Left renal cortex interstitium (tissue), 4 donors: ENCODE results near the gene KCNIP3. TPM values are rescaled to one million over a fixed set of nuclear protein-coding genes. Genes with fewer than 3 reads are reported as not detected.
"Not testable (repeated sequence)": the region's sequence is repeated elsewhere in the genome, so short reads cannot be mapped to it uniquely, and the experiment has no call there.

Experiments used
- DNase-seq, 4 donors: peaks; one replicate each; pipeline ENCODE4 v3.0.0-alpha.2; 2013; ENCODE audit warnings: low read depth in 4 of 4, low spot score in 2 of 4, missing footprints in 1 of 4
- polyA plus RNA-seq, 4 donors: library from polyadenylated mRNA; unstranded; fragments of 120-200 nt; gene quantifications; one replicate each; pipeline ENCODE4 v1.2.1, GENCODE V29; 2013; ENCODE audit not compliant: insufficient read length in 4 of 4

The KCNIP3 gene
- polyA plus RNA-seq, 4 donors = 14.5 to 22.3 (median 16.9) TPM

DNA sequence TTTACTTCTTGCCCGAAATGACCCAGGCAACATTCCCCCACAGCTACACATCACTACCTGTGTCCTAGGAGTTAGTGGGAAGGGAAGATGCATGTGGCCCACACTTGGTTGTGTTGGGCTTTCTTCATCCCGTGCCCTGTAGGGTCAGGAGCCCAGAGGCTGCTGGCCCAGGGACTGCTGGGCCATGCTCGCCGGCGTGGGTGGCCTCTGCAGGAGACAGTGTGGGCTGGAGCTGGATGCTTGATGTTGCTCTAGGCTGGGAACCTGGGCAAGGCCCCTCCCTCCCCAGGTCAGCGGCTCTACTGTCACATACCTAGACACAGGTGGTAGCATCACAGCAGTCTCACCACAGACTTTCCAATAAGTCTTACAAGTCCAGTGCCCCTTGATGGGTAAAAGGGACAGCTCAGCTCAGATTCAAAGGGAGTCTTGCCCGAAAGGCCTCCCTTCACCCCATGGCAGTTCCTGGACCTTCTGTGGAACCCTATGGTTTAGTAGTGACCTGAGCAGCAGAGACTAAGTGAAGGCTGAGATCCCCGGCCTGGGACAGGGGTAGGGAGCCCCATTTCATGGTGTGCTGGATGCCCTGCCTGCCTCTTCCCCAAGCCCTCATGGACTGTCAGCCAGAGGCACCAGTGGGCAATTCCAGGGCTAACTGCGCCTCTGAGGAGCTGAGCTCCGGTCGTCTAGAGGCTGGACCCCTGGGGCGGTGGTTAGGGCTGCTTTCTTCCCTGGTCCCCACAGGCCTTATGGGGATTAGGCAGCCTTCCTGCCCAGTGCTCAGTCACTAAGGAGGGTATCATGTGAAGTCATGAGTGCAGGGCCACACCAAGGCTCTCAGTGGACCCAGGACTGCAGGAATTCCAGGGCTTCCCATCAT lies 59.9 kb downstream of the KCNIP3 start:
- DNase-seq = no peak

DNA sequence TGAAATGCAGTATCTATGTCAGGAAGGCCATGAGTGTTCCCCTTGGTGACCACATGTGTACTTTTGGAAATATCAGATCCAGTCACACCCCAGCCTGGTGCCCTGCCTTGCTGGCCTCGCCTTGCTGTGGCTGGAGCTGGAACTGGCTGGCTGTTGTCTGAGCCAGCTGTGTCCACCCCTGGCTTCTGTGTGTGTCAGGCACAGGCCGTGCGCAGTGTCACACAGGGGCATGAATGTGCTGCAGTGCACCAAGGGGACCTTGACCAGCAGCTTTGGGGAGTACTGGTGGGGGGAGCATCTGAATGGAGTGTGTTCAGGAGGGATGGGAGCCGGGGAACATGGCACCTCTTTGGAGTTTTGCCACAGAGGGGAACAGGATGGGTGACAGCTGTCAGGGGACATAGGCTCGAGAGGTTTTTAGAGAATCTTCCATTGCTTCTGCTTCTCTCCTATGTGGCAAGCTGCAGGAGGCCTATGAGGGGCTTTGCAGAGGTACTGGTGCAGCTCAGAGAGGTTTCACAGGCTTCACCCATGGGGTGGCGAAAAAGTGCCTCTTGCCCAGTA lies 60.7 kb downstream of the KCNIP3 start:
- no peak for DNase-seq

DNA sequence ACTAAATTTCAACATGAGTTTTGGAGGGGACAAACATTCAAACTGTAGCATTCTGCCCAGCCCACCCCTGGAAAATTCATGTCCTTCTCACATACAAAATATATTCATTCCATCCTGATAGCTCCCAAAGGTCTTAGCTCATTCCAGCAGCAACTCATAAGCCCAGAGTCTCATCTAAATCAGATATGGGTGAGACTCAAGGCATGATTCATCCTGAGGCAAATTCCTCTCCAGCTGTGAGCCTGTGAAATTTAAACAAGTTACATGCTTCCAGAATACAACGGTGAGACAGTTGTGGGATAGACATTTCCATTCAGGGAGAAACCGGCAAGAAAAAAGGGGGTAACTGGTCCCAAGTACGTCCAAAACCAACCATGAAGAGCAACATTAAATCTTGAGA lies 61.9 kb downstream of the KCNIP3 start:
- no peak for DNase-seq

DNA sequence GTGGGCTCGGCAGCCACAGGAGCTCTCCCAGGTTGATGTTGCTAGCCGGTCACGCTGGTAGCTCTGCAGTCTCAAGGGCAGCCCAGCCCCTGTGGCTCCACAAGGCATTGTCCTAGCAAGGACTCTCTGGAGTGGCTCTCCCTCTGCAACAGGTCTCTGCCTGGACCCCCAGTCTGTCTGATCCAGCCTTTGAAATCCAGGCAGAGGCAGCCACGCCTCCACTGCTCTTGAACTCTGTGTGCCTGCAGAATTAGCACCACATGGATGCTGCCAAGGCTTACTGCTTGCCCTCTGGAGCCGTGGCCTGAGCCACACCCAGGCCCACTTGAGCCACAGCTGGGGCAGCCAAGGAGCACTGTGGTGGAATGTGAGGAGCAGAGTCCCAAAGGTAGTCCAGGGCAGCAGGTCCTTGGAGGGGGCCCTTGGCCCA lies 62.4 kb downstream of the KCNIP3 start:
- no peak for DNase-seq

DNA sequence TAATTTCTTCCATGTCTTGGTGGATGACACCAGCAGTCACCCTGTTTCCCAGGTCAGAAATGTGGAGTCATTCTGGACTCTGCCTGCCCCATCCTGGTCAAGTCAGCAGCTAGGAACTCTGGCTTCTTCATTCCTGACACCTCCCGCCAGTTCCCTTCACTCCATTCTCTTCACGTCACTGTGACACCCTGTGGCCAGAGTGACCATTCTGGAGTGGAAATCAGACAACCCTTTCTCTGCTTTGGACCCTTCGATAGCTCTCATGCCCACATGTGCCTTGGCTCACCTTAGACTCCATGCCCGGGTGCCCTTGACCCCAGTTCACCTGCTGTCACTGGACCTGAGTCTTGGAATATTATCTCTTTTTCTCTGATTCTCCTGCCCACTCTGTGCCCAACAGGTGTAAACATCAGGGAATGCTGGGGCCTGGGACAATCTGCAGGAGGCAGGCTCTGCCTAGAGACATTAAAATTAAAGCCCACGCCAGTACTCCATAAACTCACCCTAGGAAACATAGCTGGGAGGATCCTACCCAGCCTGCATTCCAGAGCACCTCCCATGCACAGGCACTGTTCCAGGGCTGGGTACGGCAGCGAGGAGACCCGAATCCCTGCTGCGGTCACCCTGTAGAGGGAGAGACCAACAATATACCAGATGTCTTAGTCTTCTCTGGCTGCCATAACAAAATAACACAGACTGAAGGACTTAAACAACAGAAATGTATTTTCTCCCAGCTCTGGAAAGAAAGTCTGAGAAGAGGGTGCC lies 64.3 kb downstream of the KCNIP3 start:
- no peak for DNase-seq

DNA sequence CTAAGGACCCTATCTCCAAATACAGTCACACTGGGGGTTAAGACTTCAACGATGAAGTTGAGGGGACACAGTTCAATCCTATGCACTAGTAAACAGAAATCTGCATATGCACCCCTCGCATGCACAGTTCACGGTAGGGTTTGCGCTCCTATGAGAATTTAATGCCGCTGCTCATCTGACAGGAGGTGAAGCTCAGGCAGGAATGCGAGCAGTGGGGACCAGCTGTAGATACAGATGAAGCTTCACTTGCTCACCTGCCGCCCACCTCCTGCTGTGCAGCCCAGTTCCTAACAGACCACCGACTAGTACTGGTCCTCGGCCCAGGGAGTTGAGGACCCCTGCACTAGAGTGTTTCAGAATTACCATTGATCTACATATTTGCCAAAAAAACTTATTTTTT lies 65.3 kb downstream of the KCNIP3 start:
- no peak for DNase-seq

DNA sequence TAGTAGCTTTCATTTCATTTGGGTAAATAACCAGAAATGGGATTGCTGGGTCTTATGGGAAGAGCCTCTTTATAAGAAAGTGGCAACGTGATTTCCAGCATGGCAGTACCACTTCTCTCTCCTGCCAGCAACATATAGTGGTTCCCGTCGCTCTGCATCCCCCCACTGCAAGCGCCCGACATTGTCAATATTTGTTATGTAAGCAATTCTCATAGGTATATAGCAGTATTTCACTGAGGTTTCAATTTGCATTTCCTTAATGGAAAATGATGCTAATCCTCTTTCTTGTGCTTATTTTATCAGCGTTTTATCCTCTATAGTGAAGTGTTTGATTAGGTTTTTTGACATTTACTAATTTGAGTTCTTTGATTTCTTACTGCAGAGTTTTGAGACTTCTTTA lies 69.4 kb downstream of the KCNIP3 start:
- DNase-seq = no peak

DNA sequence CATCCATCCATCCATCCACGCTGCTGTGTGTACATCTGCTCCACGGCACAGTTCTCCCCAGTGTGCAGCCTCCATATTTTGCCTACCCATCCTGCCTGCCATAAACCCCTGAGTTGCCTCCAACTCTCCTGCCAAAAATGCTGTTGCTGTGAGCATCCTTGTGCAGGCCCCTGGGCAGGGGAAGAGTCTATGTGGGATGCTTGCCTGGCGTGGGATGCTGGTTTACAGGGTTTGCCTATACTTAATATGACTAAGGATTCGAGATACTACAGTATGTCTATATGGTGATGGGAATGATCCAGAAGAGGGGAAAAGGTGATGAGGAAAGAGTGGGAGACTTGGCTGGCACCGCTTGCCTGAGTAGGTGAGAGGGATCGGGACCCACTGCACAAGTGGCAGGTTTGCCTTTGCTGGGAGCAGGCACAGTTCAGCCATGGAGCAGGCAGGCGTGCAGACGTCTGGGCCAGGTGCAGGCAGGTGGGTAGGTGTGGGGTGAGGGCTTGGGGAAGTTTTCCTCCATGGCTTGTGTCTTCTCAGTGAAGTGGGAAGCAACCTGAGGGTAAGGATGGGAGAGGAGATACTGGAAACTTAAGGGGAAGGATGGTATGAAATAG lies 75.2 kb downstream of the KCNIP3 start:
- DNase-seq = no peak

DNA sequence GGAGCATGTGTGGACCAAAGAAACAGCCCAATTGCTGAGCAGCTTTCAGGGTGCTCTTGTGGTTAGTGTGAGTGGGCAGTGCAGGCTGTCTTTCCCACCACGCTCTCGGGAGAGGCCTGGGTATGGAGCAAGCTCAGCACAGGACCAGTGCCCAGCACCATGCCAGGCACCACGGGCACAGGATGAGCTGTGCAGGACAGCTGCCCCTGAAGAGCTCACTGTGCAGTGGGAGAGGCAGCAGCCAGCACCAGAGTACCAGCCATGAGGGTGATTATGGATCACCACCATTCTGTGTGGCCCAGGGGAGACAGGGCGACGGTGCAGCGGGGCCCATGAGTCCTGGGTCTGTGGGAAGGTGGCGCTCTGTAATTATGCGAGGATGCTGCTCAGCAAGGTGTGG lies 75.7 kb downstream of the KCNIP3 start:
- DNase-seq = no peak

DNA sequence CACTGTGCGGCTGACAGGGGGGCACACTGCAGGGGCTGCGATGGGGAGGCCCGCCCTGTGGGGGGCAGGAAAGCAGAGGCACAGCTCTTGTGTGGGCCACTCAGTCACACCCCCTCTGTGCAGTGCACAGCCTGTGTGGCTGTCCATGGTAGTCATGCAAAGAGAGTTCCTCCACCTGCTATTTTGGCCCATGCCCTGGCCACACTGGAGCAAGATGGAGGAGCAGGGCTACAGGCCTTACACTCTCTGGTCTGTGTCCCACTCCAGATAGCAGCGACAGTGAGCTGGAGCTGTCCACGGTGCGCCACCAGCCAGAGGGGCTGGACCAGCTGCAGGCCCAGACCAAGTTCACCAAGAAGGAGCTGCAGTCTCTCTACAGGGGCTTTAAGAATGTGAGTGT lies 76.9 kb downstream of the KCNIP3 start:
- no peak for DNase-seq

DNA sequence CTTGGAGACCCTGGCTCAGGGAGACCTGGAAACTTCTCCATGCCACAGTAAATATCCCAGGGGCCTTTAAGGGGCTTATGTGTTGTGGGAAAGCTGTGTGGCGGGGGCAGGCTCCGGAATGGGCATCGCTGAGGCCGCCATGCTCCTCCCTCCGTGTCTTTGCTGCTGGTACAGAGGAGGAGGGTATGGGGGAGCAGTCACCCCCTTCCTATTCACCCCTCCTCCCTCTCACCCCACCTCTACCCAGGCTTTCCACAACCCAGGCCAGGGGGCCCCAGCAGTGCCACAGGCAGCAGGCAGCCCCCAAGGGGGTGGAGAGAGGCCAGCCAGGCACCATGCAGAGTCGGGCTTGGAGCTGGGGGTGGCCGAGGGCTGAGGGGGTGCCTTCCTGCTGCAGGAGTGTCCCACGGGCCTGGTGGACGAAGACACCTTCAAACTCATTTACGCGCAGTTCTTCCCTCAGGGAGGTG lies 77.3 kb downstream of the KCNIP3 start:
- no peak for DNase-seq

DNA sequence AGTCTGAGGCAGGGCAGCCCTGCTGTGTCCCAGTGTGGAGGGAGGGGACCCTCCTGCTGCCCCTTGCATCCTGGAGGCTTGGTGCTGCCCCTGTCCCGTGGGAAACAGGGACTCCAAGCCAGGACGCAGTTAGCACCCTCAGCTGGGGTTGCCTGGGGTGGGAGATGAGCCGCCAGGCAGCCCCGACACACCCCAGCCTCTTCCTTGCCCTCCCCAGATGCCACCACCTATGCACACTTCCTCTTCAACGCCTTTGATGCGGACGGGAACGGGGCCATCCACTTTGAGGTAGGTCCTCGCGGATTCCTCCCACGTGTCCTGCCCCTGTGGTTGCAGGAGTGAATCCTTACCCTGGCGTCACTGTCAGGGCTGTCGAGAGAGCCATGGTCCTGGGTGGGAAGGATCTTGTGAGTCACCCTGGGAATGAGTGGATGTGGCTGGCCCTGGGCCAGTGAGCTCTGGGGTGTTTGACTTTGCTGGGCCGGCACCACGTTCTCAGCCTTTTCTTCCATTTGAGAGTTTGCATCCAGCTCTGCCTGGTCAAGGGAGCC lies 77.8 kb downstream of the KCNIP3 start:
- DNase-seq = no peak

DNA sequence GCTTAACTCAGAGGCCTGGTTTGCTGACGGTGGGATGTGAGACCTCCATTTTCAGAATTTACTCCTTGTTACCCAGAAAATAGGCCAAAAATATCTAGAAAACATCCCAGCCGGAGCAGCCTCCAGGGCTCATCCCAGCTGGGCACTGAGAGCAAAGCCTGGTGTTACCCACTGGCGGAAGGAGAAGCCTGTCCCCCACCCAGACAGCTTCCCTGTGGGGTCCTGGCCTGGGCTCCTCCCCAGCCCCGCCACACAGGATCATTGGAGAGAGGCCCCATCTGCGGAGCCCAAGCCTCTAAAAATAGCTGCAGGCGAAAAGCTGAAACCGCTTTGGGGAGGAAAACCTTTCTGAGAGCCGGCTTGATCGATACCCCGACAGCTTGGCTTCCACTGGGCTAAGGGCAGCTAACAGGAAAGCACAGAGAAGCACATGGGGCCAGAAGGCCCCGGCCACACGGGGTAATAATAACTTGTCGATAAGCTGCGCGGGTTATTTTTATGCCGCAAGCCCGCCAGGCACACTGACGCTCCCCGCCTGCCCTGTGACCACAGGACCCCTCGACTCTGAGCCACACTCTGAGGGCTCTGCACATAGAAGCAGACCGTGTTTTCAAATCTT lies 78.5 kb downstream of the KCNIP3 start:
- no peak for DNase-seq

DNA sequence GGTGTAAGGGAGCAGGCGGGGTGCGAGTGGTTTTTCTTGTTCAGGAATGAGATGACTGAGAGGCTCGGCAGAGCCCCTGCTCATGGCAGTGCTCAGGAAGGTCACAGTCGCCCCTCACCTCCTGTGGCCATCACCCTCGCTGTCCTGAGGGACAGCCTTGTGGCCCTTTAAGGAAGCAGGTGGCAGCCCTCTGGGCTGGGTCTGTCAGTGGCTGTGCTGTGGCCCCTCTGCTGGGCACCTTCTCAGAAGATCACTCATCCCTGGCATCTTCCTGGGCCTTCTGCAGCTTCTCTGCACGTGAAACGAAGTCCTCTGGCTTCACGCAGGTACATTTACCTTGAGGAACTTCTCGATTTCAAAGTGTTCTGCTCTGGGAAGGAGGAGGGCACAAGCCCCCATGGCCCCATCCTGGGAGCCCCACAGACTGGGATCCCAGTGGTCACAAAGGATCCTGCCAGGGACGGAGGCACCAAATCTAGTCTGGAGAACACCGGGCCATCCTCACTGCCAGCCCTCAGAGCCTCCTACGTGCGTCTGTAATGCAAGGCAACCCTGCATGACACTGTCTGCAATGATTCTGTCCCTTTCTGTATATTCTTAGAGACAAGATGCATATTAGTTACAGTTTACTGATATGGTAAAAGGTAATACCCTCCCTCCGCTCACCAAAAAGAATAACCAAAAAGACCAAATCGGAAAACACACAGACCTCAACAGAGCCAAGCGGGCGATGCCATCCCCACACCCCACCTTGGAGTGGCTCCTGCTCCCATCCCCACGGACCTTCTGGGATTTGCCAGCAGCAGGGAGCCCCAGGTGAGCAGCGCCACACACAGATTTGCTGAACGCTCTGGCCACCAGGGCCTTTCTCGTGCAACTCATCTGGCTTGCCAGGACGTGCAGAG lies 79.4 kb downstream of the KCNIP3 start:
- no peak for DNase-seq

DNA sequence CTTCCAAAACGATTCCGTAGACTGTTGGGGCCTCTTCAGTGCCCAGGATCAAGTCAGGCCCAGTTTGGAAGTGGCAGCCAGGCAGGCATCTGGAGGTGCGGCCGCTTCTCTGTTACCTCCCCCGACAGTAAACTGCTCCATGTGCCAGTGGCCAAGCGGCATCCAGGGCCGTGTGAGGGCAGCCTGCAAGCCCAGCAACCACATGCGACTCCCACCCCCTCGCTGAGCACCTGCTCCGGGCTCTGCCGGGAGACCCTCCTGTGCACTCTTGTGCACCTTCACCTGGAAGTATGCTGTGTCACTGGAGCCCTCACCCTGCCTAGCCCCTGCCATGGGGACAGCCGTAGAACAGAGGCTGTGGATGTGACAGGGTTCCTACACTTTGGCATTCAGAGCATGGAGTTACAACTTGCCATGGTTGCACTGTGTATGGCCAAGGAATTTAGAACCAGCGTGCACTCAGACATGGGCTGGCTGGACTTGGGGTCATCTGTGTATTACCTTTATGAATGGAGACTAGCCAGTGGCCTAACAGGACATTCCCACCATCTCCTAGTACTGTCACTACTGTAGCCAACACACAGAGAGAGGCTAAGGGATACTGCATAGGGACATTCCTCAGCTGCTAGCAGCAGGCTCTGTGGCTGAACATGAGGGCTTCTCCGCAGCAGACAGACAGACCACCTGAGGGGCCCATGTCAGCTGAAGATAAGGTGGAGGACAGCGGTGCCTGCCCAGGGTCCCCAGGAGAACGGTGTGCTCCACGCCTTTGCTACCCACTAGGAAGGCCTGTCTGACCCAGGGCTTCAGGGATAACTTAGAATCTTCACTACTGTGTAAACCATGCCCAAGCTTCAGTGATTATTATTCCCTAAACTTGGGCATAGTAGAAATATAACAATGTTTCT lies 80.3 kb downstream of the KCNIP3 start:
- DNase-seq = no peak

DNA sequence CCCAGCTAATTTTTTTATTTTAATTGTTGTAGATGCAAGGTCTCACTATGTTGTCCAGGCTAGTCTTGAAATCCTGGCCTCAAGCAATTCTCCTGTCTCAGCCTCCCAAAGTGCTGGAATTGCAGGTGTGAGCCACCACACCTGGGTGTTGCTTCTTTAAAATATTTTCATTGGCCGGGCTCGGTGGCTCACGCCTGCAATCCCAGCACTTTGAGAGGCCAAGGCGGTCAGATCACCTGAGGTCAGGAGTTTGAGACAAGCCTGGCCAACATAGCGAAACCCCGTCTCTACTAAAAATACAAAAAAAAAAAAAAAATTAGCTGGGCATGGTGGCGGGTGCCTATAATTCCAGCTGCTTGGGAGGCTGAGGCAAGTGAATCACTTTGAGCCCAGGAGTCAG lies 81.1 kb downstream of the KCNIP3 start:
- not testable (repeated sequence) for DNase-seq

DNA sequence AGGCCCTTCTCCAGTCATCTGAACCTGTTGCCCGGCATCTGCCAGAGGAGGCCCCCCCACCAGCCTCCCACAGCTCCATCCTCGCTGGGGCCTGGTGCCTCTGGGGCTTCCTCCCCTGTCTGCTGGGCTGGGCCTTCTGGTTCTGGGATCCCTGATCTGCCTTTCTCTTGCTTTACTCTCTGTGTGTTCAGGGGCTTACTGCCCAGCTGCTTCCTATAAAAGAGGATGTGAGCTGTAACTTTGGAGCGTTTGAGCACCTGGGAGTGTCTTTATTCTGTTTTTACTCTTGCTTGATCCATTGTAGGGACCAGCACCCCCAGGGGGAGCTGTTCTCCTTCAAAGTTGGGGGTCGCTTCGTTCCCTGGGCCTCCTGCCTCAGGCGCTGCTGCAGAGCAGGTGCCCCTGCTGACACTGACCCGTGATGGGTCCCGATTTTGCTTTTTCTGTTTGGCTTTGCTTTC lies 82.3 kb downstream of the KCNIP3 start:
- DNase-seq = no peak

DNA sequence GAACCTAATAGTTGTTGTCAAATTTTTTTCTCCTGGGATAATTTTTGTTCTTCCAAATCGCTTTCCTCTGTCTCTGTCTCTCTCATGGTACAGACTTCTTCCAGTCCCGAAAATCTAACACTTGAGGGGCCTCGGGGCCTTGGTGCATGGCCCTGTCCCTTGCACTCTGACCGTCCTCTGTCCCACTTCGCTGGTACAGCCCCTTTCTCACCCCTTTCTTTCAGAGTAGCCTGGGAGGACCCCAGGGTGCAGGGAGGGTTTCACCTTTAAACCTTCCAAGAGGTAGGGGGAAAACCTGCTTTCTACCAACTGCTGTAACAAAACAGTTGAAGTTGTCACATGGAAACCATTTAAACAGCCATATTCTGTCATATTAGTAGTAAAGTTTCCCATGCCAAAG lies 83.1 kb downstream of the KCNIP3 start:
- no peak for DNase-seq
